Erythroblast (primary cell): Measurements from ENCODE around the gene PTCH2.

Source experiments
- GATA1 ChIP-seq: IDR thresholded peaks from 2 replicates; pipeline ENCODE4 v1.6.1; 2011; ENCODE audit warnings: low read depth, mild to moderate bottlenecking, control low read depth, low read length, moderate library complexity
- POLR2A ChIP-seq: IDR thresholded peaks from 2 replicates; pipeline ENCODE4 v1.6.1; 2011; ENCODE audit warnings: mild to moderate bottlenecking, low read length

DNA sequence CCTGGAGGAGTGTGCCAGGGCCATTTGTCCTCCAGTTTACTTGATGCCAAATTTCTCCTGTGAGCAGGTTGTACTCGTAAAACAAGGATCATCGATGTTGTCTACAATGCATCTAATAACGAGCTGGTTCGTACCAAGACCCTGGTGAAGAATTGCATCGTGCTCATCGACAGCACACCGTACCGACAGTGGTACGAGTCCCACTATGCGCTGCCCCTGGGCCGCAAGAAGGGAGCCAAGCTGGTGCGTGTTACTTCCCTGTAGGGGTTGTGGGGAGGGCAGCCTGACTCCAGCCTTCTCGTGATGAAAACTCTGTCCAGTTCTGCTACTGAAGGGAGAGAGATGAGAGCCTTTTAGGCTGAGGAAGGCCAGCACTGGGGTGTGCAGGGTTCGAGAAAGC, 65.5 kb downstream of the PTCH2 start:
- no peak for TF ChIP-seq POLR2A
- TF ChIP-seq GATA1 = no peak
